NCI-H510A treated with DMSO at 0.1 percent for 48 hours (cell line): ENCODE measurements around the gene TCHH.
"Not testable (repeated sequence)": the region's sequence is repeated elsewhere in the genome, so short reads cannot be mapped to it uniquely, and the experiment has no call there.

Source experiments
- DNase-seq: peaks from one replicate; lab custom pipeline; 2025; lab: John Stamatoyannopoulos, UW

Gene TCHH

GRCh38 chr1:152110860-152111514 lies 4.3 kb downstream of the TCHH start:
- peak; percentile 17 for DNase-seq

GRCh38 chr1:152110365-152110859 lies 4.8 kb downstream of the TCHH start:
- DNase-seq: no peak

GRCh38 chr1:152109998-152110294 lies 5.3 kb downstream of the TCHH start:
- no peak for DNase-seq

GRCh38 chr1:152109231-152109997 lies 5.8 kb downstream of the TCHH start:
- no peak for DNase-seq

- DNase-seq: no peak
Measured at GRCh38 chr1:152108882-152109222, 6.4 kb downstream of the TCHH start.

- DNase-seq: no peak
Measured at GRCh38 chr1:152107984-152108881, 7.0 kb downstream of the TCHH start.

- DNase-seq: no peak
Measured at GRCh38 chr1:152107031-152107983, 7.9 kb downstream of the TCHH start.

GRCh38 chr1:152104854-152105253 lies 10.4 kb downstream of the TCHH start:
- no peak for DNase-seq

- DNase-seq: no peak
Measured at GRCh38 chr1:152096931-152097330, 18.3 kb downstream of the TCHH start.

GRCh38 chr1:152089014-152089674 lies 26.1 kb downstream of the TCHH start, which contains the start of gene TCHHL1:
Gene TCHHL1, minus strand, starts transcription at chr1:152089064. Its CDS starts 921 bp downstream, at chr1:152088143.
- DNase-seq: no peak

- no peak for DNase-seq
Measured at GRCh38 chr1:152086760-152087159, 28.5 kb downstream of the TCHH start.

- no peak for DNase-seq
Measured at GRCh38 chr1:152084853-152085252, 30.4 kb downstream of the TCHH start.

- not testable (repeated sequence) for DNase-seq
Measured at GRCh38 chr1:152081026-152081425, 34.2 kb downstream of the TCHH start.

- not testable (repeated sequence) for DNase-seq
Measured at GRCh38 chr1:152080494-152080893, 34.8 kb downstream of the TCHH start.

- no peak for DNase-seq
Measured at GRCh38 chr1:152078831-152079441, 36.3 kb downstream of the TCHH start.

- DNase-seq: no peak
Measured at GRCh38 chr1:152072311-152072710, 42.9 kb downstream of the TCHH start.

GRCh38 chr1:152071123-152071522 lies 44.1 kb downstream of the TCHH start:
- DNase-seq: no peak

- DNase-seq: no peak
Measured at GRCh38 chr1:152067929-152068328, 47.3 kb downstream of the TCHH start.

GRCh38 chr1:152067150-152067549 lies 48.1 kb downstream of the TCHH start:
- DNase-seq: no peak

GRCh38 chr1:152061952-152062351 lies 53.3 kb downstream of the TCHH start:
- DNase-seq: no peak
